ENCODE measurements around the gene ADRA1B. TPM values are rescaled to one million over a fixed set of nuclear protein-coding genes. Genes with fewer than 3 reads are reported as not detected.

ADRA1B gene
- total RNA-seq, 1 experiment from 2014 or later = not detected

DNA sequence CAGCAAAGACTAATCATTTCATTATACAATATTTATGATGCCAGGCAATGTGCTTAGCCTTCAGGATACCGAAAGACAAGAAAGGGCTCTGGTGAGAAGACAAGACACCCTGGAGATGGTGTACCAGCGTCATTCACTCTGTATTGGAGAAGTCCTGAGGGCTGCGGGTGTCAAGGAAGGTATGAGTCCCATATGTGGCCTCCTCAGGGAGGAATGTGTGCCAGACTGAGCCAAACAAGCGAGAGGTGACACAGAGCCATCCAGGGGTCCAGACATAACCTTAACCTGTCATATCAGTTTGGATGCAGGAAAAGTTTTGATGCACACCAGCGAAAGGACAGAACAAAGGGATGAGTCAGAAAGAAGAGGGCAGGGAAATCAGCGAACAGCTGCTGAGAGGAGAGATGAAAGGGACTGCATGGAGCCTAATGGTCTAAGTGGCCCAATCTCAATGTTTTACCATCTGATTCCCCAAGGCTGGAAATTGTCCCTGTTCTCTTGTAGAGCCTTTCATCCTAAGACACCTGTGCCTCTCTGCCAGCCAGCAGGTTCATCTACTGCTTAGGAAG is 38.9 kb downstream of the ADRA1B start:
- Histone ChIP-seq H3K27ac (ENCODE audit: insufficient read length, low read depth, low read length) (no peak overlapping the region), H3K79me1 (ENCODE audit: insufficient read depth, low read depth, low read length, poor library complexity, severe bottlenecking) (no peaks in the 10 kb centered on the region), H2AFZ (ENCODE audit: low read length) (no peak overlapping the region), H3K4ac (ENCODE audit: low read depth, low read length) (no peak overlapping the region), H2BK120ac (ENCODE audit: low read depth, low read length, poor library complexity, severe bottlenecking) (no peak overlapping the region), H2AK5ac (ENCODE audit: insufficient read length, low read length) (no peak overlapping the region), H3T11ph (ENCODE audit: low read length) (no peak overlapping the region), H3K23ac (ENCODE audit: insufficient read length, low read depth, low read length) (no peak overlapping the region), H3K9me3 (ENCODE audit: control insufficient read depth, low read depth, low read length) (no peaks in the 10 kb centered on the region), H3K9ac (ENCODE audit: extremely low read depth, insufficient read length, low read length) (no peak overlapping the region), H3K18ac (ENCODE audit: insufficient read length, low read depth, low read length) (no peak overlapping the region), H3K27me3 (ENCODE audit: insufficient read depth, low read length) (no peaks in the 10 kb centered on the region), H3K14ac (ENCODE audit: insufficient read depth, low read length) (no peak overlapping the region), H2BK5ac (ENCODE audit: insufficient read length, low read length) (no peak overlapping the region), H3K23me2 (ENCODE audit: insufficient read length, low read depth, low read length, poor library complexity, severe bottlenecking) (no peaks in the 10 kb centered on the region), H2BK15ac (ENCODE audit: low read depth, low read length) (no peak overlapping the region), H3K4me1 (ENCODE audit: insufficient read depth, low read length) (no peaks in the 10 kb centered on the region), H3K56ac (ENCODE audit: insufficient read length, low read depth, low read length) (no peak overlapping the region), H4K91ac (ENCODE audit: insufficient read length, low read depth, low read length) (no peak overlapping the region), H3K79me2 (ENCODE audit: insufficient read depth, low read length) (no peaks in the 10 kb centered on the region), H2BK12ac (ENCODE audit: insufficient read length, low read depth, low read length) (no peak overlapping the region), H4K5ac (ENCODE audit: insufficient read length, low read depth, low read length) (no peak overlapping the region), H4K20me1 (ENCODE audit: control insufficient read depth, insufficient read depth, insufficient read length) (no peaks in the 10 kb centered on the region), H3K4me2 (ENCODE audit: insufficient read depth, insufficient read length, low read length) (no peak overlapping the region), H4K8ac (replicated peaks; ENCODE audit: insufficient read length, low read depth, low read length) (no peak overlapping the region), H2BK20ac (ENCODE audit: low read depth, low read length, poor library complexity, severe bottlenecking) (no peak overlapping the region)
- Mint-ChIP-seq H3K4me1 (peaks cover 0 to 5% of the 10 kb centered on the region in 2 experiments; a peak in 2 of 4 replicates), H3K9me3 (no peaks in the 10 kb centered on the region), H3K27ac (no peak overlapping the region), H3K4me3 (no peak overlapping the region), H3K36me3 (ENCODE audit: insufficient read depth in 1 of 3, low read depth in 3 of 3) (no peaks in the 10 kb centered on the region), H3K27me3 (ENCODE audit: low read depth) (peaks cover 4% of the 10 kb centered on the region; the same call in 1 of the 2 replicates)
- no peak for DNase-seq
- no CpG with 5 or more reads among the region's 6 CpGs for WGBS (ENCODE audit: extremely low coverage, insufficient read length, low lambda C conversion rate)
- TF ChIP-seq, protein P1, sequence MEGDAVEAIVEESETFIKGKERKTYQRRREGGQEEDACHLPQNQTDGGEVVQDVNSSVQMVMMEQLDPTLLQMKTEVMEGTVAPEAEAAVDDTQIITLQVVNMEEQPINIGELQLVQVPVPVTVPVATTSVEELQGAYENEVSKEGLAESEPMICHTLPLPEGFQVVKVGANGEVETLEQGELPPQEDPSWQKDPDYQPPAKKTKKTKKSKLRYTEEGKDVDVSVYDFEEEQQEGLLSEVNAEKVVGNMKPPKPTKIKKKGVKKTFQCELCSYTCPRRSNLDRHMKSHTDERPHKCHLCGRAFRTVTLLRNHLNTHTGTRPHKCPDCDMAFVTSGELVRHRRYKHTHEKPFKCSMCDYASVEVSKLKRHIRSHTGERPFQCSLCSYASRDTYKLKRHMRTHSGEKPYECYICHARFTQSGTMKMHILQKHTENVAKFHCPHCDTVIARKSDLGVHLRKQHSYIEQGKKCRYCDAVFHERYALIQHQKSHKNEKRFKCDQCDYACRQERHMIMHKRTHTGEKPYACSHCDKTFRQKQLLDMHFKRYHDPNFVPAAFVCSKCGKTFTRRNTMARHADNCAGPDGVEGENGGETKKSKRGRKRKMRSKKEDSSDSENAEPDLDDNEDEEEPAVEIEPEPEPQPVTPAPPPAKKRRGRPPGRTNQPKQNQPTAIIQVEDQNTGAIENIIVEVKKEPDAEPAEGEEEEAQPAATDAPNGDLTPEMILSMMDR (conservative IDR thresholded peaks at IDR 0.05) = no peak
